Adrenal gland (tissue), 12 donors: ENCODE measurements around the gene WDR5. TPM values are rescaled to one million over a fixed set of nuclear protein-coding genes. Genes with fewer than 3 reads are reported as not detected.
A peak's percentile ranks its signal among the peaks of the same experiment; 100 is the strongest.

Source experiments
- DNase-seq, 7 donors: peaks; one replicate each; pipeline ENCODE4 v3.0.0-alpha.2; 2019 to 2020
- H3K27ac ChIP-seq, 5 donors: fragments of 200-600 bp; sonication (generic) in 4 of 5; 1 replicate in 3 of 5; 2 replicates in 2 of 5; pipeline versions ENCODE4 v1.5.1 to v1.8.0; 2016 to 2020; ENCODE audit warnings: mild to moderate bottlenecking in 1 of 5
- H3K27me3 ChIP-seq: fragments of 200-600 bp; 2 replicates; pipeline ENCODE4 v1.8.0; 2021
- H3K36me3 ChIP-seq, 2 donors: fragments of 200-600 bp; replicated peaks in 1 of 2; 1 replicate in 1 of 2; 2 replicates in 1 of 2; pipeline versions ENCODE4 v1.5.1 to v1.8.0; 2018 to 2022
- H3K4me1 ChIP-seq, 2 donors: fragments of 200-600 bp; replicated peaks in 1 of 2; 1 replicate in 1 of 2; 2 replicates in 1 of 2; pipeline versions ENCODE4 v1.5.1 to v1.8.0; 2018 to 2021
- H3K4me3 ChIP-seq, 4 donors: fragments of 200-600 bp; sonication (generic) in 3 of 4; one replicate each; pipeline ENCODE4 v1.5.1; 2016 to 2018
- H3K9me3 ChIP-seq, 3 donors: fragments of 200-600 bp; sonication (generic) in 1 of 3; replicated peaks in 1 of 3; 1 replicate in 2 of 3; 2 replicates in 1 of 3; pipeline versions ENCODE4 v1.5.1 to v1.8.0; 2016 to 2021
- CTCF ChIP-seq, 6 experiments: fragments of 450-650 bp in 4 of 6; fragments of 200-600 bp in 2 of 6; sonication (generic) in 1 of 6; IDR thresholded peaks; 1 replicate in 5 of 6; 2 replicates in 1 of 6; pipeline versions ENCODE4 v1.5.1 to v1.8.0; 2016 to 2021; ENCODE audit warnings: antibody characterized with exemption in 6 of 6, mild to moderate bottlenecking in 2 of 6, moderate library complexity in 1 of 6
- POLR2A ChIP-seq, 2 donors: fragments of 450-650 bp; IDR thresholded peaks; one replicate each; pipeline ENCODE4 v1.6.1; 2017; ENCODE audit warnings: antibody characterized with exemption in 2 of 2, mild to moderate bottlenecking in 2 of 2, moderate library complexity in 1 of 2
- WGBS, 4 donors: extraction: QIAGEN DNeasy Blood & Tissue Kit in 2 of 4; methylation state at CpG; one replicate each; pipeline versions ENCODE4 v1.1.5 to v1.1.7; 2013 to 2017; 5-methylcytosine and 5-hydroxymethylcytosine counted together
- intact Hi-C, 2 donors: fragments of 100-400 bp; cut with DNase I; formaldehyde crosslinking; loops; one replicate each; pipeline versions ENCODE4 v1.14.1 to v1.15.0; 2022 to 2023
- polyA plus RNA-seq, 3 donors: library from polyadenylated mRNA; stranded (reverse); fragments of 200-250 nt in 2 of 3; fragments of 350-450 nt in 1 of 3; fragmentation: Illumina TruSeq in 1 of 3; extraction: RNeasy Lipid Tissue Mini Kit (QIAGEN cat#74804) in 1 of 3; gene quantifications; one replicate each; pipeline ENCODE4 v1.2.3, GENCODE V29; 2013 to 2014
- total RNA-seq, 9 donors: library from RNA; depleted of rRNA in 4 of 9; stranded (reverse); fragments of >200 nt in 4 of 9; fragments of 120-200 nt in 1 of 9; fragmentation: NEBNext Ultra II Directional in 1 of 9; extraction: Animal tissue kit (Norgen Biotek cat#: 25700) in 1 of 9; gene quantifications; one replicate each; pipeline versions ENCODE4 v1.1.0 to v1.2.4, GENCODE V29; 2013 to 2023
- donor health status: healthy with polysubstance abuse.
- donor health status: Bipolar disorder and iron deficiency.
- donor health status: DM: yes; HTN: yes; CAD: no.
- donor health status: DM: no; HTN: no; CAD: no.
- donor health status: DM: no; HTN: no; CAD: no.
- donor health status: DM: yes; HTN: yes; CAD: no.

Gene WDR5
- total and polyA plus RNA-seq, 12 donors: 16.6 to 28.5 (median 22.0) TPM

- intact Hi-C loops: no loop called here
- WGBS, 4 donors: 62 to 72% (median 71%) methylated on average over 8 of the region's 8 CpGs
- no peak overlapping the region for H3K4me3 ChIP-seq
- H3K27me3 ChIP-seq: no peaks in the 10 kb centered on the region
- TF ChIP-seq CTCF (IDR thresholded peaks at IDR 0.05): no peak
- no peak for TF ChIP-seq POLR2A (IDR thresholded peaks at IDR 0.05)
- no peaks in the 10 kb centered on the region for H3K9me3 ChIP-seq
- peak in 3 of 7 donors; percentile 9 to 44 (median 12) for DNase-seq
- peak overlapping the region in 3 of 5 donors; percentile 2 to 95 (median 79) for H3K27ac ChIP-seq
- no peaks in the 10 kb centered on the region for H3K36me3 ChIP-seq
- peaks cover 0 to 29% of the 10 kb centered on the region in 2 donors for H3K4me1 ChIP-seq
Observed at GRCh38 chr9:134185536-134186011, 49.7 kb downstream of the WDR5 start.

- peak overlapping the region in 4 of 5 donors; percentile 44 to 95 (median 73) for H3K27ac ChIP-seq
- H3K4me1 ChIP-seq: peaks cover 0 to 26% of the 10 kb centered on the region in 2 donors
- H3K4me3 ChIP-seq: no peak overlapping the region
- DNase-seq: peak in 5 of 7 donors; percentile 47 to 79 (median 62)
- H3K27me3 ChIP-seq: no peaks in the 10 kb centered on the region
- TF ChIP-seq CTCF (IDR thresholded peaks at IDR 0.05): no peak
- no peak for TF ChIP-seq POLR2A (IDR thresholded peaks at IDR 0.05)
- WGBS, 4 donors: 53 to 59% (median 58%) methylated on average over 16 to 21 of the region's 21 CpGs
- intact Hi-C loops: no loop called here
- H3K9me3 ChIP-seq: no peaks in the 10 kb centered on the region
- no peaks in the 10 kb centered on the region for H3K36me3 ChIP-seq
Observed at GRCh38 chr9:134186471-134187109, 50.7 kb downstream of the WDR5 start.

- Histone ChIP-seq H3K4me3 (no peak overlapping the region), H3K27ac (peak overlapping the region in 4 of 5 donors; percentile 44 to 95 (median 73)), H3K4me1 (peaks cover 0 to 25% of the 10 kb centered on the region in 2 donors), H3K36me3 (no peaks in the 10 kb centered on the region), H3K9me3 (no peaks in the 10 kb centered on the region), H3K27me3 (no peaks in the 10 kb centered on the region)
- intact Hi-C loops: no loop called here
- 78 to 96% (median 87%) methylated on average over 3 to 12 of the region's 12 CpGs for WGBS, 4 donors
- DNase-seq: peak in 4 of 7 donors; percentile 9 to 47 (median 17)
- TF ChIP-seq POLR2A (IDR thresholded peaks at IDR 0.05) (no peak), CTCF (IDR thresholded peaks at IDR 0.05) (no peak)
Observed at GRCh38 chr9:134187110-134187531, 51.2 kb downstream of the WDR5 start.

- 80 to 84% (median 81%) methylated on average over 9 to 12 of the region's 12 CpGs for whole genome bisulfite sequencing, 4 donors
- intact Hi-C loops: no loop called here
- DNase-seq: peak in 4 of 7 donors; percentile 8 to 51 (median 16)
- no peaks in the 10 kb centered on the region for H3K36me3 ChIP-seq
- H3K27ac ChIP-seq: peak overlapping the region in 2 of 5 donors; percentile 79 to 95
- peaks cover 0 to 25% of the 10 kb centered on the region in 2 donors for H3K4me1 ChIP-seq
- no peaks in the 10 kb centered on the region for H3K9me3 ChIP-seq
- TF ChIP-seq POLR2A (IDR thresholded peaks at IDR 0.05) (no peak), CTCF (IDR thresholded peaks at IDR 0.05) (no peak)
- H3K4me3 ChIP-seq: no peak overlapping the region
- H3K27me3 ChIP-seq: no peaks in the 10 kb centered on the region
Observed at GRCh38 chr9:134187891-134188385, 52.1 kb downstream of the WDR5 start.
